ENCODE data around the gene CPT1B. TPM values are rescaled to one million over a fixed set of nuclear protein-coding genes. Genes with fewer than 3 reads are reported as not detected.

The CPT1B gene
- total RNA-seq, 1 experiment from 2014 or later, result 13.1 TPM

- Histone ChIP-seq H3K36me3 (ENCODE audit: low read depth, low read length) (no peaks in the 10 kb centered on the region), H4K20me1 (ENCODE audit: low read length) (no peaks in the 10 kb centered on the region), H3K9ac (ENCODE audit: low read length) (no peak overlapping the region), H3K9me3 (ENCODE audit: low read length) (no peaks in the 10 kb centered on the region), H3F3A (ENCODE audit: low read length, unreplicated experiment) (no peaks in the 10 kb centered on the region), H3K27ac (ENCODE audit: low read length) (no peak overlapping the region), H3K27me3 (ENCODE audit: low read length) (no peaks in the 10 kb centered on the region), H3K4me2 (ENCODE audit: low read length) (no peak overlapping the region), H3K4me1 (ENCODE audit: insufficient read depth, low read length) (peaks cover 7% of the 10 kb centered on the region), H3K9me2 (replicated peaks; ENCODE audit: low read length) (no peaks in the 10 kb centered on the region), H3K79me2 (ENCODE audit: low read length) (no peaks in the 10 kb centered on the region), H2AFZ (ENCODE audit: low read length) (no peak overlapping the region), H3K4me3 (ENCODE audit: low read length) (no peak overlapping the region)
- POLR2A ChIA-PET (ENCODE audit: unreplicated experiment), result no interaction called here
- CTCF ChIA-PET, result no interaction called here
- no peak for ATAC-seq
- intact Hi-C loops (cut with micrococcal nuclease), result no loop called here
- TF ChIP-seq CTCF (conservative IDR thresholded peaks at IDR 0.05; ENCODE audit: low read depth, low read length) (no peak), EZH2 (IDR thresholded peaks at IDR 0.05; ENCODE audit: low read length, unreplicated experiment) (no peak), EZH2phosphoT487 (IDR thresholded peaks at IDR 0.05; ENCODE audit: borderline replicate concordance, low read length) (no peak)
- DNase-seq, result no peak
- BruUV-seq (replicated peaks), result no TSS peak
These were observed 10.4 kb downstream of the CPT1B start for GRCh38 chr22:50567721-50568252.

DNA sequence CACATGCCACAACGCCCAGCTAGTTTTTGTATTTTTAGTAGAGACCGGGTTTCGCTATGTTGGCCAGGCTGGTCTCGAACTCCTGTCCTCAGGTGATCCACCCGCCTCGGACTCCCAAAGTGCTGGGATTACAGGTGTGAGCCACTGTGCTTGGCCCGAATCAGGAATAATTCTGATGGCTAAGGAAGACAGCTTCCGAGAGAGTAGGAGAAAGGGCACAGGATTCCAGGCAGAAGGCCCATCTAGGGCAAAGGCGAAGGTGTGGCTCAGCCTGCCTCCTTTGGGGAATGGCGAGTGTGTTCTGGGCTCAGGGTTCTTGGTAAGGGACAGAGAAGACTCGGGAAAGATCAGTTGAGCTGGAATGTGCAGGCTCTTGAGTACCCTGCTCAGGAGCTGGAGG is 13.9 kb downstream of the CPT1B start:
- ChIA-PET CTCF (no interaction called here), POLR2A (ENCODE audit: unreplicated experiment) (no interaction called here)
- H3F3A ChIP-seq (ENCODE audit: low read length, unreplicated experiment), result no peaks in the 10 kb centered on the region
- H3K9me2 ChIP-seq (replicated peaks; ENCODE audit: low read length), result no peaks in the 10 kb centered on the region
- H3K4me2 ChIP-seq (ENCODE audit: low read length), result peak overlapping the region; percentile 41; the same call in 1 of the 2 replicates
- H3K79me2 ChIP-seq (ENCODE audit: low read length), result no peaks in the 10 kb centered on the region
- BruUV-seq (replicated peaks), result no TSS peak
- no peaks in the 10 kb centered on the region for H3K27me3 ChIP-seq (ENCODE audit: low read length)
- intact Hi-C loops (cut with micrococcal nuclease), result loop anchor here (5.0 kb wide), 1 partner anchor 37 kb away; the partner anchor contains the start of gene SCO2
- DNase-seq, result peak; percentile 10
- no peaks in the 10 kb centered on the region for H3K9me3 ChIP-seq (ENCODE audit: low read length)
- no peak overlapping the region for H2AFZ ChIP-seq (ENCODE audit: low read length)
- H3K9ac ChIP-seq (ENCODE audit: low read length), result no peak overlapping the region
- no peak overlapping the region for H3K4me3 ChIP-seq (ENCODE audit: low read length)
- H3K27ac ChIP-seq (ENCODE audit: low read length), result no peak overlapping the region
- ATAC-seq, result no peak
- TF ChIP-seq EZH2phosphoT487 (IDR thresholded peaks at IDR 0.05; ENCODE audit: borderline replicate concordance, low read length) (no peak), CTCF (conservative IDR thresholded peaks at IDR 0.05; ENCODE audit: low read depth, low read length) (no peak), EZH2 (IDR thresholded peaks at IDR 0.05; ENCODE audit: low read length, unreplicated experiment) (no peak)
- no peaks in the 10 kb centered on the region for H3K36me3 ChIP-seq (ENCODE audit: low read depth, low read length)
- peaks cover 7% of the 10 kb centered on the region for H3K4me1 ChIP-seq (ENCODE audit: insufficient read depth, low read length)
- no peaks in the 10 kb centered on the region for H4K20me1 ChIP-seq (ENCODE audit: low read length)

DNA sequence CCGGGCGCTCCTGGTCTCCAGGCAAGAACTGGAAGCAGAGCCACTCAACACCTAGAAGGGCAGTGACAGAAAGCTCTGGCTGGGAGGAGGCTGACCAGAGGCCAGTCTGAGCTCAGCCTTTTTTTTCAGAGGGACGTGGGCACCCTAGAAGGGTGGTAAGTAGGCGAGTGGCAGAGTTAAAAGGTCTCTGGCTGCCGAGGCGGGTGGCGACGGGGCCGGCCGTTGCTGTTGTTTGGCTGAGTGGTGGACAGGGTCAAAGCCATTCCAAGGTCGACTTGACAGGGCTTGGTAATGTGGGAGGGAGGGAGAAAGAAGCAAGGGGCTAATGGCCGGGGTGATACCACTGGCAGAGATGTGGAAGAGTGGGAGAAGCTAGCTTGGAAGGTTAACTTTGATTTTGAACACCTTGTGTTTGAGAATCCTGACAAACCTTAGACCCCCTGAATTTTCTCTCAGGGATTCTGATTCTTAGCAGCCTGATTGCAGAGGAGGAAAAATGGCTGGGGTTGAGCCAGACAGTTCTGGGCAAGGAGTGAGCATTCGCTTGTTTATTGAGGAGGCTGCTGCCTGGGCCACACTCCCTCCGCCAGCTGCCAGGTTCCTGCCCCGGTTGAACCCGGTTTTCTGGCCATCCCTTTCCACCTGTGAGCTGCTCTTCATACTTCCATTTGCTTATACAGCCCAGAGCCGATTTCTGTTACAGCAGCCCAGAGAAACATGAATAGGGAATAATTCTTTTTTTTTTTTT is 14.6 kb downstream of the CPT1B start:
- CTCF ChIA-PET, result interaction anchor here (0.6 to 0.8 kb wide), 2 partner anchors 57 to 64 kb away, joined by 3 to 13 read pairs; no protein-coding TSS in a partner anchor
- intact Hi-C loops (cut with micrococcal nuclease), result loop anchor here (5.0 kb wide), 1 partner anchor 36 kb away; the partner anchor contains the start of gene SCO2
- Histone ChIP-seq H3K79me2 (ENCODE audit: low read length) (no peaks in the 10 kb centered on the region), H2AFZ (ENCODE audit: low read length) (peak overlapping the region; percentile 88), H3K27ac (ENCODE audit: low read length) (no peak overlapping the region), H3F3A (ENCODE audit: low read length, unreplicated experiment) (no peaks in the 10 kb centered on the region), H3K9me3 (ENCODE audit: low read length) (no peaks in the 10 kb centered on the region), H3K4me3 (ENCODE audit: low read length) (peak overlapping the region; percentile 84), H3K9me2 (replicated peaks; ENCODE audit: low read length) (no peaks in the 10 kb centered on the region), H3K4me1 (ENCODE audit: insufficient read depth, low read length) (peaks cover 7% of the 10 kb centered on the region), H4K20me1 (ENCODE audit: low read length) (no peaks in the 10 kb centered on the region), H3K27me3 (ENCODE audit: low read length) (no peaks in the 10 kb centered on the region), H3K9ac (ENCODE audit: low read length) (peak overlapping the region; percentile 41), H3K36me3 (ENCODE audit: low read depth, low read length) (no peaks in the 10 kb centered on the region), H3K4me2 (ENCODE audit: low read length) (peak overlapping the region; percentile 99)
- ATAC-seq (peak; percentile 16; the same call in 1 of the 2 replicates), DNase-seq (no peak)
- no peak for TF ChIP-seq EZH2phosphoT487 (IDR thresholded peaks at IDR 0.05; ENCODE audit: borderline replicate concordance, low read length)
- TF ChIP-seq EZH2 (IDR thresholded peaks at IDR 0.05; ENCODE audit: low read length, unreplicated experiment), result no peak
- no peak for TF ChIP-seq CTCF (conservative IDR thresholded peaks at IDR 0.05; ENCODE audit: low read depth, low read length)
- POLR2A ChIA-PET (ENCODE audit: unreplicated experiment), result no interaction called here
- no TSS peak for BruUV-seq (replicated peaks)

Data from PC-3 (cell line).